GM21529 (cell line): ENCODE results near the gene IPO8.
"Not testable (repeated sequence)": the region's sequence is repeated elsewhere in the genome, so short reads cannot be mapped to it uniquely, and the experiment has no call there.

Experiments
- ATAC-seq: cut with Tn5 transposase; IDR thresholded peaks from one replicate; pipeline ENCODE4 v1.9.1; 2021; ENCODE audit not compliant: unreplicated experiment

IPO8 gene

DNA sequence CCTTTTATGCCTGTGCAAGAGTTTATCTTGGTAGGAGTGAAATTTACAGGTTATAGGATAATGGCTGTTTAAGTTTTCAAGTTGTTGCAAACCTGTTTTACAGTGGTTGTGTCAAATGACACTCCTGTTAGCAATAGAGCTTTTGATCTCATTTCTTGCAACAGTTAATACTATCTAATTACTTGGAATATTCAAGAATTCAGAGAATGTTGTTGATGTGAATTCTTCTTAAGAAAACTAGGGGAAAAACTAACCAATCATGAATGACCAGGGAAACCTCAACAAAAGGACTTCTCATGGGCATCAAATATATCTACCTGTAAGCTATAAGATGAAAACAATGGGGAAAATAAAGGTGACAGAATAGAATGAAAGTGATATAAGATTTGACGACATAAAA, 85.0 kb downstream of the IPO8 start:
- ATAC-seq = no peak

GRCh38 chr12:30609819-30610218, 85.8 kb downstream of the IPO8 start:
- ATAC-seq = not testable (repeated sequence)

GRCh38 chr12:30604302-30604701, 91.4 kb downstream of the IPO8 start:
- ATAC-seq = not testable (repeated sequence)

GRCh38 chr12:30603129-30603528, 92.5 kb downstream of the IPO8 start:
- ATAC-seq = no peak

DNA sequence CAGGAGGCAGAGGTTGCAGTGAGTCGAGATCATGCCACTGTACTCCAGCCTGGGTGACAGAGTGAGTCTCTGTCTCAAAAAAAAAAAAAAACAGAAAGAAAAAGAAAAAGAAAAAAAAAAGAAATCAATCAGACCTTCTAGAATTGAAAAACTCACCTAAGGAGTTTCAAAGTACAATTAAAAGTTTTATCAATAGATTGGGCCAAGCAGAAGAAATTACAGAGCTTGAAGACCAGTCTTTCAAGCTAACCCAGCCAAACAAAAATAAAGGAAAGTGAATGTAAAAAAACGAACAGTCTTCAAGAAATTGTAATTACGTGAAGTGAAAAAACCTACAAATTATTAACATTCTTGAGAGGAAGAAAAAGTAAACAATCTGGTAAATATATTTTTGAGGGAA, 93.0 kb downstream of the IPO8 start:
- no peak for ATAC-seq

DNA sequence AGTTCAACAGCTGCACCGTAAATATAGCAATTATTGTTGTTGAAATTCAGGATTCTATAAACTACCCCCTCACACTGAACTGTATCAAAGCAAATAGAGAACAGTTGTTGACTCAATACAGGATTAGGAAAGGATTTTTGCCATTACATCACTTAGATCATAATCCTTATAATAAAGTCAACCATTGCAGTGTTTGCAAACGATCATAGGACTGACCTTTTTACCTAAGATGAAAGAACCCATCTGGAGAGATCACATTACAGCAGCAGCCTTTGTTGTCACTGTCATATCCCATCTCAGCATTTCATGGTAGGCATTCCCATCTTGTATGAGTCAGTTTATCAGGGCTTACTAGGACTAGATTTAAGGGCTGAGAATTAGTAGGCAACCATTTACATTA, 96.1 kb downstream of the IPO8 start:
- ATAC-seq = no peak

- ATAC-seq = no peak
These were observed 96.8 kb downstream of the IPO8 start for GRCh38 chr12:30598889-30599288.

DNA sequence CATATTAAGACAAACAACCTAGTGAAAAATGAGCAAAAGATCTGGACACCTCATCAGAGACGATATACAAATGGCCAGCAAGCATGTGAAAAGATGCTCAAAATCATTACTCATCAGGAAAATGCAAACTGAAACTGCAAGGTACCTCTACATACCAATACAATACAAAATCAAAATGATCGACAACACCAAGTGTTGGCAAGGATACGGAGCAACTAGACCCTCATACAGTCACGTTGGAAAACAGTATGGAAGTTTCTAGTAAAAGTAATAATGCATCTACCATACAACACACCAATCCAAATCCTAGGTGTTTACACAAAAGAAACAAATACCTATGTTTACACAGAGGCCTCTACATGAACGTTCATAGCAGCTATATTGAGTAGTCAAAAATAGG, 99.9 kb downstream of the IPO8 start:
- no peak for ATAC-seq

DNA sequence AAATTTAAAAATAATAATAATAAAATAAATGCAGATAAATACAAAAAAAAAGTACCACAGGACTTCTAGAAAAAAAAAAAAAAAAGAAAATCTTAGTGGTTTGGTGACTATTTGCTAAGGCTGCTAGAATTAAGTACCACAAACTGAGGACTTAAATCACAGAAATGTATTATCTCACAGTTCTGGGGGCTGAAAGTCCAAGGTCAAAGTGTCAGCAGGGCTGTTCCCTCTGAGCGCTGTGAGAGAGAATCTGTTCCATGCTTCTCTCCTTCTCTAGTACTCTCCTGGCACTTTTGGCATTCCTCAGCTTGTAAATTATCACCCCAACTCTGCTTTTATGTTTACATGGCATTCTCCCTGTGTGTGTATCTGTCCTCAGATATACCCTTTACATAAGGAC, 101.2 kb downstream of the IPO8 start:
- ATAC-seq = no peak

- not testable (repeated sequence) for ATAC-seq
These were observed 107.1 kb downstream of the IPO8 start for GRCh38 chr12:30588572-30588971.

DNA sequence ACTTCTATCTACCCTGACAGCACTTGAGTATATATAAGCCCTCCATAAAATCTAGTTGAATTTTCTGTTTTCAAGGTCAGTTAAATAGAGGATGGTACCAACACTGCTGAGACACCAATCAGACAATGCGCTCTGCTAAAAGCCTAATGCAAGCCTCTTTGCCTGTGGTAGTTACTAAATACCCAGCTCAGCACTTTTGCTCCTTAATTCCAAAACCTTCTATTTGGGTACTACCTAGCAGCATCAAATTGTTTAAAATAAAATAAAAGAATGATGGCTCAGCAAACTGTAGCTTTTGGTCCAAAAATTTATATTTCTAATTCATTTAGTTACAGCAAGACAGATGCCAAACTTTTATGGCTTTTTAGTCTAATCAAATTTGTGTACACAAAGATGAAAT, 107.9 kb downstream of the IPO8 start:
- no peak for ATAC-seq

DNA sequence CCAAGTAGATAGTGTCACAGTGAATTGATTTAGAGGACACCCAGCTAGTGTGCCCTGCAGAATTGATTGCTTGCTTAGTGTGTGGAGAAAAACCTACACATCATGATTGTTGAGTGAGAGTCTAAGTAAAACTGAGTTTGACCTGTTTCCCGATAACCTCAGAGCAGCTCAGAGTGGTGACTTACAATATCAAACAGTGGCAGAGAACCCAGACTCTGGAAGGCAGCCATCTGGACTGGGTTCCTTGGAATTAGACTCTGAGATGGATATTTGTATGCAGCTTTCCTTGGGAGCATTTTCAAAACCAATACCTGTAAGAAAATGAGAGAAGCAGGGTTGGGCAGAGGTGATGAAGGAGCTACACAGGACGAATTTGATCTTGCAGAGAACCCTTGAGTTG, 109.8 kb downstream of the IPO8 start:
- ATAC-seq = no peak

DNA sequence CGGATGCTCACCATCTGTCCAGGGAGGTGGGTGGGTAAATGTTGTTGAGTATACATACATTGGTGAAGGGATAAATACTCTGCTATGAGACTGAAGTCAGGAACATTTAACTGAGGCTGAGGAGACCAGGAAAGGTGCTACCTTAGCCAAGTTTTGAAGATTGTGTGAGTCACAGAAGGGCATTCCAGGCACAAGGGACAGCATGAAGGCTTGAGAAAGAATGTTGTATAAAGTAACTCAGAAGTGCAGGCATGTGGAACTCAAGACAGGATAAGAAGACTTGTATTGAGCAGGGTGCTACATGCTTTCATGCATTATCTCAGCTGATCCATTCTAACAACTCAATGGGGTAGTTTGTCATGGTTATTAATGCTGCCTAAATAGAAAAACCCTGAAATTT, 112.7 kb downstream of the IPO8 start:
- no peak for ATAC-seq

- ATAC-seq = no peak
These were observed 115.3 kb downstream of the IPO8 start for GRCh38 chr12:30580344-30580743.
